ENCODE data around the gene UBAP1L.

UBAP1L gene

GRCh38 chr15:65072617-65073016, 42.4 kb downstream of the UBAP1L start:
- Histone ChIP-seq H3K4me2 (ENCODE audit: insufficient read depth, low read length) (no peak overlapping the region), H3K4me3 (ENCODE audit: low read depth in 1 of 2, low read length in 2 of 2) (no peak overlapping the region)

GRCh38 chr15:65072027-65072426, 43.0 kb downstream of the UBAP1L start:
- Histone ChIP-seq H4K20me1 (ENCODE audit: insufficient read depth, low read length) (no peaks in the 10 kb centered on the region), H3K27ac (ENCODE audit: low read length) (no peak overlapping the region), H3K4me3 (ENCODE audit: low read depth in 1 of 2, low read length in 2 of 2) (no peak overlapping the region), H3K4me2 (ENCODE audit: insufficient read depth, low read length) (no peak overlapping the region), H3K27me3 (ENCODE audit: insufficient read depth, low read length, poor library complexity) (no peaks in the 10 kb centered on the region), H3K4me1 (ENCODE audit: insufficient read depth, low read length) (no peaks in the 10 kb centered on the region), H3K9ac (ENCODE audit: low read depth, low read length) (no peak overlapping the region), H3K36me3 (ENCODE audit: insufficient read depth, low read length) (no peaks in the 10 kb centered on the region), H2AFZ (ENCODE audit: low read depth, low read length) (no peak overlapping the region), H3K9me3 (ENCODE audit: insufficient read depth, low read length, severe bottlenecking) (no peaks in the 10 kb centered on the region), H3K79me2 (ENCODE audit: insufficient read depth, low read length) (no peaks in the 10 kb centered on the region)
- DNase-seq (no peak), ATAC-seq (ENCODE audit: insufficient read depth, low read depth) (no peak)
- no peak for TF ChIP-seq CTCF (IDR thresholded peaks at IDR 0.05; ENCODE audit: borderline replicate concordance, extremely low read depth, low read length, poor library complexity, severe bottlenecking)
- TF ChIP-seq EZH2 (IDR thresholded peaks at IDR 0.05; ENCODE audit: borderline replicate concordance, low read depth, low read length, severe bottlenecking) = no peak

More at GRCh38 chr15:65072617-65073016, 42.4 kb downstream of the UBAP1L start:
- Histone ChIP-seq H4K20me1 (ENCODE audit: insufficient read depth, low read length) (no peaks in the 10 kb centered on the region), H3K79me2 (ENCODE audit: insufficient read depth, low read length) (no peaks in the 10 kb centered on the region), H3K9ac (ENCODE audit: low read depth, low read length) (no peak overlapping the region), H3K27me3 (ENCODE audit: insufficient read depth, low read length, poor library complexity) (no peaks in the 10 kb centered on the region), H3K27ac (ENCODE audit: low read length) (no peak overlapping the region), H3K4me1 (ENCODE audit: insufficient read depth, low read length) (no peaks in the 10 kb centered on the region), H3K9me3 (ENCODE audit: insufficient read depth, low read length, severe bottlenecking) (no peaks in the 10 kb centered on the region), H3K36me3 (ENCODE audit: insufficient read depth, low read length) (no peaks in the 10 kb centered on the region), H2AFZ (ENCODE audit: low read depth, low read length) (no peak overlapping the region)
- ATAC-seq (ENCODE audit: insufficient read depth, low read depth) (no peak), DNase-seq (no peak)
- no peak for TF ChIP-seq CTCF (IDR thresholded peaks at IDR 0.05; ENCODE audit: borderline replicate concordance, extremely low read depth, low read length, poor library complexity, severe bottlenecking)
- no peak for TF ChIP-seq EZH2 (IDR thresholded peaks at IDR 0.05; ENCODE audit: borderline replicate concordance, low read depth, low read length, severe bottlenecking)

GRCh38 chr15:65071381-65071811, 43.6 kb downstream of the UBAP1L start:
- Histone ChIP-seq H4K20me1 (ENCODE audit: insufficient read depth, low read length) (no peaks in the 10 kb centered on the region), H3K27me3 (ENCODE audit: insufficient read depth, low read length, poor library complexity) (no peaks in the 10 kb centered on the region), H3K4me2 (ENCODE audit: insufficient read depth, low read length) (no peak overlapping the region), H3K9me3 (ENCODE audit: insufficient read depth, low read length, severe bottlenecking) (no peaks in the 10 kb centered on the region), H3K36me3 (ENCODE audit: insufficient read depth, low read length) (no peaks in the 10 kb centered on the region), H2AFZ (ENCODE audit: low read depth, low read length) (no peak overlapping the region), H3K79me2 (ENCODE audit: insufficient read depth, low read length) (no peaks in the 10 kb centered on the region), H3K4me1 (ENCODE audit: insufficient read depth, low read length) (no peaks in the 10 kb centered on the region), H3K27ac (ENCODE audit: low read length) (no peak overlapping the region), H3K4me3 (ENCODE audit: low read depth in 1 of 2, low read length in 2 of 2) (no peak overlapping the region), H3K9ac (ENCODE audit: low read depth, low read length) (no peak overlapping the region)
- DNase-seq (no peak), ATAC-seq (ENCODE audit: insufficient read depth, low read depth) (no peak)
- TF ChIP-seq EZH2 (IDR thresholded peaks at IDR 0.05; ENCODE audit: borderline replicate concordance, low read depth, low read length, severe bottlenecking) (no peak), CTCF (IDR thresholded peaks at IDR 0.05; ENCODE audit: borderline replicate concordance, extremely low read depth, low read length, poor library complexity, severe bottlenecking) (no peak)
